ENCODE results near the gene CSTPP1.

Gene CSTPP1

DNA sequence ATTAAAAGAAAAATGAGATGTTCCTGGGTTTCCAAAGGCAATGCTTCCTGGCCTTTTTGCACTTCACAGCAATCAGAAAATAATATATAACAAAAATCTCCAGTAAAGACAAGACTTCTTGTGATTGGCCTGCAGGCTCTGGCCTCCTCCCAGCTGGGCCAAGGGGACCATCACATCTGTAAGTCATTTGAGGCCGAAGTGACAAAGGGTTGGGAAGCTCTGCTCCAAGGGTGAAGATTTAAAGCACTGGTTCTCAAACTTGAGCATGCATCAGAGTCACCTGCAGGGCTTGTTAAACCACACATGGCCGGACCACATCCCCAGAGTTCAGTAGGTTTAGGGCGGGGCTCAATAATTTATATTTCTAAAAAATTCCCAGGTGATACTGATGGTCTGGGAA is 208.0 kb downstream of the CSTPP1 start:
- DNase-seq = no peak

DNA sequence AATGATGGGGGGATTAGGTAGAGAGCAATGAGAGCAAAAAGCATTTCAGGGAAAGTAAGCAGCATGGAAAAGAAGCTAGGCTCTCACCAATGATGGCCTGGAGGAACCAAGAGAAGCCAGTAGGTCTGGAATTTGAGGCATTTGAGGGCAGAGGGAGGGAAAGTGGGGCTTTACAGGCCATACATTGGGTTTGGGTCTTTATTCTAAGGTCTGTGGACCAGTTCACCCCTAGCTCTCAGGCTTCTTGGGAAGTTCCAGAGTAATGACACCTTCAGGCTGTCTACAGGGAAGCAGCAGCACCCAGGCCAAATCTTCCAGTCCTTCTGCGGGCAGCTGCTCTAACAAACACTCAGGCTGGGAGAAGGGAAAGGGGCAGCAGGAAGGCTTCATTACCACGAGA is 210.7 kb downstream of the CSTPP1 start:
- no peak for DNase-seq

DNA sequence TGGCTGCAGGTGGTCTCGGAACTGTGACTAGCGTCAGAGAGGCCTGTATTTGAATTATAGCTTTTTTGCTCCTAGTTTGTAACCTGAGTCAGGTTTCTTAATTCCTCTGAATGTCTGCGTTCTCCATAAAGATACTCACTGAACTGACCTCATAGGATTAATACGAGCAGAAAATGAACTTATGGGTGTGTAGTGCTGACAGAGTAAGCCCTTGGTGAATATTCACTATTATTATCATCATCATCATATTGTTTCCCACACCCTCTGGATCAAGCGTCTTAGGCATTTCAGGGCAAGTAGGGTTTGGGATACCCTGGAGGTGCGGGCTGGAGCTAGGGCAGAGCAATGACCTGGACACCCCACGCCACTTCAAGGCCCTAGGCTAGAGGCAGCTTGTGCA is 211.1 kb downstream of the CSTPP1 start:
- DNase-seq = no peak

DNA sequence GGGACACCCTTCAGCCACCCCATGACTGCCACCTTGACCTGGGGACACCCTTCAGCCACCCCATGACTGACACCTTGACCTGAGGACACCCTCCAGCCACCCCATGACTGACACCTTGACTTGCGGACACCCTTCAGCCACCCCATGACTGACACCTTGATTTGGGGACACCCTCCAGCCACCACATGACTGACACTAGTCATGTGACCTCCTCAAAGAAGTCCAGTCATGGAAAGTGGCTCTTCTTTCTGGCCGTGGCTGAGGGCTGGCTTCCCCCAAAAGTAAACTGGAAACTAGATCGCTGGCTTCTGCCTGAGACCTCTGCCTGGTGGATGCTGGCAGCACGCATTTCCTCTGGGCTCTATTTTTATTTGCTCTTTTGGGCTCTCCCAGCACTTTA is 211.7 kb downstream of the CSTPP1 start:
- no peak for DNase-seq

DNA sequence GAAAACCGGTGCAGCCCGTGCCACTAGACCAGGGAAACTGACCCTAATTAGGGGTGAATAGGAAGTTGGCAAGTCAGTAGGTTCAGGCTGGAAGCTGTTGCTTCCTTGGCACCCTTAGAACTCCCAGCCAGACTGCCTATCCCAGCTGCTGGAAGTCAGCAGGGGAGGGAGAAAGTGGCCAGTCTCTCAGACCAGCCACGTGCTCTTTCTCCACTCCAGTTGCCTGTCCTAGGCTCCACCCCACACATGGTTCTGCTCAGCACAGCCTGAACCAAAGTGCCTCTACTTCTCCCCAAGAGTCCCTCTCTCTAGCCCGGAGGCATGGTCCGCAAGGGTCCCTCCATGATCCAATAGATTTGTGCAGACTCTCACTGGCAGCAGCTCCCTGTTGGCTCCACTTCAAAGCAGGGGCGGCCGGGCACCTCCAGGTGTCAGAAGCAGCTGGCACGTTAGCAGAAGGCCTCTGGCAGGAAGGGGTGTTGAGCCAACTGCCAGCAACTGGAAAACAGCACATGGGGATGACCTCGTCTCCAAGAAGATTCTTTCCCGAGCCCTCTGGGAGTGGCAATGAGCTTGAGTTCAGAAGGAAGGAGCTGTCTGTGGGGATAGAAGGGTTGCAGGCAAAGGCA is 212.5 kb downstream of the CSTPP1 start:
- DNase-seq = no peak

DNA sequence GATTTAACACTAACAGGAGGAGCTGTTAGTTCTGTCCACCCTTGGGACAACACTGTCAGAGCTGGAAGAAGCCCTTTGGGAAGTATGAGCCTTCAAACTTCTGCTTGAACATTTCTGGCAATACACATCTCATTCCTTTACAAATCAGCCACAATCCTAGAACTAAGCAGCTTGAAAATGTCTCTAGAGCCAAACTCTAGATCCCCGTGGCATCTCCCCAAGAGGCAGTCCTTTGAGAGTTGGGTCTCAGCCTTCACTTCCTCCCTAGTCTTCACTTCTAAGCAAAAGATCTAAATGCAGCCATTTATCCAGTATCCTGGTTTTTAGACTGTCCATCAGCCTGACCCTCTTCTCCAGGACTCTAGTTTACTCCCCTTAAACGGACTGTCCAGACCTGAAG is 213.2 kb downstream of the CSTPP1 start:
- no peak for DNase-seq

DNA sequence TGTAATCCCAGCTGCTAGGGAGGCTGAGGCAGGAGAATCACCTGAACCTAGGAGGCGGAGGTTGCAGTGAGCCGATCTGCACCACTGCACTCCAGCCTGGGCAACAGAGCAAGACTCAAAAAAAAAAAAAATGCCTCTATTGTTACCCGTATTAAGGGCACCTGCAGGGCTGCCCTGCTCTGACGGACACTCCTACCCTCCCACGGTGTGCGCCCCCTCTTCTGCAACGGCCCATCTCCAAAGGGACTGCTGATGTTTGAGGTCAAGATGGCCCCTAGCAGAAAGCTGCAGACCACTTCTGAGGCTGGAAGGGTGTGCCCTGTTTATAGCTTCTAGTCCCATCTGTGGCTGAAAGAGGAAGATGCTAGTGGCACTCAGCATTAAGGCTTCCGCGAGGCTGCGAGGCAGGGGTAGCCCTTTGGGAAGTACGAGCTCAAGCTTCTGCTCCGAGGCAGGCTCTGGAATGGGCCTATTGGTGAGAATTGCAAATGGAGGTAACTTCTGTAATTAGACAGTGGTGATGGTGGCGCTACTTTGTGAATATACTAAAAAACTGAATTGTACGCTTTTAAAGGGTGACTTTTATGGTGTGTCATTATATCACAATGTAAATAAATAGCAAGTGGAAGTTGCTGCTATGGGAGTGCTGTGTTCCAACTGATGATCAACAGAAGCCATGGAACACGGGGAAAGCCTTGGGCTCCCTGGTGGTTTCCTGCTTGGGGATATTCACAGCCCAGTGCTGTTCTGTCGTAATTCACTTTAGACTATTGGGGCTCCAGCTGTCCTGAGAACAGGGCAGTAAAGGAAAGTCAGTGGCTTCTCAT is 215.8 kb downstream of the CSTPP1 start:
- no peak for DNase-seq

DNA sequence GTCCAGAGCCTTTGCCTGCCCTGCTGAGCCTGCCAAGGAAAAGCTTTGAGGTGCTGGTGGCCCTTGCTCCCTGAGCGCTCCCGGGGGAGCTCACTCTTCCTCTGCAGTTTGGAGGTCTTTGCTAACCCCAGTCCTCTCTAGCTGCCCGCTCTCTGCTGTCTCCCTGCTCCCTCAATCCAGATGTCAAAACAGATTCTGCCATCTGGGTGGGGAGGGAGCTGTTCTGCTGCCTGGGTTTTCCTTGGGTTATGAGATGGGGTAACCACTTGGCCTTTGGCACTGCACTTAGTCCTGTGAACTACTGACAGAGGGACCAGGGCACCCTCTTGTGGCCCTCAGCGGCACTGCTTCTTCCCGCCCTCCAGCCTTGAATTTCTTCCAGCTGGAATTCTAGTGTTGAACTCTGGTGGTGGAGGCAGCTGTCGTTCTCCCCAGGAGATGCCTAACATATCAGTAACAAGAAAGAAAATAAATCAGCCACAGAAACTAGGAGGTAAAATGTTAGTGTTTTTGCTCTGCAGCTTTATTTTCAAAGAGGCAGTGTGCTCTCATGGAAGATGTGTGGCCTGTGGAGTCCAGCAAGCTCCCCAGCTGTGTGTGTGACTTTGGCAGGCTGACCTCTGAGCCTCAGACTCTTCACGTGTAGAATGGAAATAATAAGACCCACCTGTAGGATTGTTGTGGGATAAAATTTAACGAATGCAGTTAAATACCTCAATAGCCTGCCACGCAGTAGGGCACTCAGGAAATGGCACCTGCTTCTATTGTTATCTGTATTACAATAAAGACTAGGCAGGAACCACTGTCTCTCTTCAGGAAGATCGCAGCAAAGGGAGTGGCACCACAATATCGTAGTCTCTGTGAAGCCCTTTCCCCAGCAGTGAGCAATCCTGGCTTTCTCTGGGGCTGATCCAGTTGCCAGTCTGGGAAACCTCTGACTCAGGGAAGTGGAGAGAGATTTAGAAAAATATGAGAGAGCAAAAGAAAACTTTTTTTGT is 216.7 kb downstream of the CSTPP1 start:
- peak; percentile 18 to 80 (median 44) for DNase-seq

DNA sequence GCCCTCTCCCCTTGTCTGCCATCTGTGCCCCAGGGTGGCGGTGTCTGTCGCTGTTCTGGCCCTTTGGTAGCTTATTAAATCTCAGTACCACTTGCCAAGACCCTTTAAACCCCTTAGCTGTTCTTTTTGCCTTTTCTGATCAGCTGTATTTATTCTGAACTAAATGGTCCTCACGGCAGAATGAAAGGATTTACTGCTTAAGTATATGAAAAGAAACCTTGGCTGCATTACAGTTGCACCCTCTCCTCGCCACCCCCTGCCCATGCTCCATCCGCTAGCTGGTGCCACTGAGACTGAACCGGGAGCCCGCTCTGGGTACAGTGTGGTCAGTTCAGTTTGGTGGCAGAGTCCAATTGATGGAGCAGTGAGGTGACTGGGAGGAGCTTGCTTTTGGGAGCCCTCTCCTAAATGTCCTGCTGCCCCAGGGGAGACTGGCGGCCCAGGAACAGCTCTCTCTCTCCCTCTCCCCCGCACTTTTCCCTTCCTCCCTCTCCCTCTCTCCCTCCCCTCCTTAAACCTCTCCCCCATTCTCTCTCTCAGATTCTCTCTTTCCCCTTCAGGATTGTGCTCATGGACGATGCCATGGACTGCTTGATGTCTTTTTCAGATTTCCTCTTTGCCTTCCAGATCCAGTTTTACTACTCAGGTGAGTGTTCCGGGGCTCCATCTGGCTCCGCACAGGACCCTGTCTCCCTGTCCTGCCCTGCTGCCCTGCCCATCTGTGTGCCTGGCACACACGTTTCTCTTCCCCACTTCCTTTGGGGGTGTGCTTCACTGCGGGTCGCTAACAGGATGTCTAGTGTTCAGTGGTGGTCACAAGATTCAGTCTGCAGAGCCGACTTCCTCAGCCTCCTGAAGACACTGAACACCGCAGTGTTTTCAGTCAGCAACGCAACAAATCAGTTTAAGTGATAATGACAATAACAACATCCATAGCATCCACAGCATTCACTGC is 218.3 kb downstream of the CSTPP1 start:
- DNase-seq = peak in 3 of 6 experiments; percentile 49 to 65 (median 50)

- DNase-seq = no peak
Measured at GRCh38 chr11:47155879-47156278, 219.3 kb downstream of the CSTPP1 start.

DNA sequence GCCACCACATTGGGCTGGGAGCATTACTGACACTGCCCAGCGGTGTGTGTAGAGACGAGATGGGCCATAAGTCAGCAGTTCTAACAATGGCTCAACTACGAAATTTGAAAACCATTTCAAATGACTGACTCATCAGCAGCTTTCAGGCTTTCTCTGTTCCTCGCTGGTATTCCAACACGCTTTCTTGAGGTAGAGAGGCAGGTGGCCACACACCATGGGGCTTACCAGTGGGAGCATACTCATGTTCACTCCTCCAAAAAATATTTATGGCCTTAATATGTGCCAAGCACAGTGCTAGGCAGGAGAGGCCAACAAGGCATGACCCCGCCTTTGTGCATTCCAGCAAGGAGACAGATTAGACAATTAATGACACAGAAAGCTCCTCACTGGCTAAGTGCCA is 219.8 kb downstream of the CSTPP1 start:
- DNase-seq = no peak

GRCh38 chr11:47156951-47157350 is 220.4 kb downstream of the CSTPP1 start:
- no peak for DNase-seq

DNA sequence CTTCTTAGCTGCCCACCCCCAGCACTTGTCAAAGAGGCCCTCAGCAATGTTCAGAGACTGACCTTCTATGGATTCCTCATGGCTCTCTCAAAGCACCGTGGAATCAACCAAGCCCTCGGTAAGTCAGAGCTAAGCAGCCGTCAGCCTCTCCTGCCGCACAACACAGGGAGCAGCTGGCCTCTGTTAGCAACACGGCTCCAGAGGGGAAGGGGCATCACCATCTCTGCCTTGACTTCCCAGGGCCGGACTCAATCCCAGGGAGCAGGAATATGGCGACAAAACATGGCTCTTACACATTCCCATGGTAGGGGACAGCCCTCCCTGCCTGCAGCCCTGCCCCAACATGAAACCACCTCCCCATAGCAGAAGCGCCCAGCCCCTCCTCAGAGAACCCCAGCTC is 221.2 kb downstream of the CSTPP1 start:
- DNase-seq = no peak

DNA sequence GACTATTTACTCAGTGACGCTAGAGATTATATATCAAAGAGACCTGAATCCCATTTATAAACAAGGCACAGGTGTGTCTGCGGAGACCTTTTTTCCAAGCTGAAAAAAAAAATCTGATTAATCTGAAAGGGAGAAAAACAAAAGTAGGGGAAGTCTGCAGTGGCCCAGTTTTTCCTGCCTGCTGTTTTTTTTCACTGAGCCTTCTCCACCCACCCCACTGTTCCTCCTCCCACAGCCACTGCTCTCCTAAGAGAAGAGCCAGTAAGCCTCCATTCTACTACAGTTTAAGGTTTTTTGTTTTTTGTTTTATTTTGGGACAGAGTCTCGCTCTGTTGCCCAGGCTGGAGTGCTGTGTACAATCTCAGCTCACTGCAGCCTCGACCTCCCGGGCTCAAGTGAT is 221.7 kb downstream of the CSTPP1 start:
- no peak for DNase-seq

GRCh38 chr11:47160753-47161133 is 224.2 kb downstream of the CSTPP1 start:
- no peak for DNase-seq

- peak; percentile 34 to 71 (median 48) for DNase-seq
Measured at GRCh38 chr11:47161134-47161854, 224.7 kb downstream of the CSTPP1 start.

DNA sequence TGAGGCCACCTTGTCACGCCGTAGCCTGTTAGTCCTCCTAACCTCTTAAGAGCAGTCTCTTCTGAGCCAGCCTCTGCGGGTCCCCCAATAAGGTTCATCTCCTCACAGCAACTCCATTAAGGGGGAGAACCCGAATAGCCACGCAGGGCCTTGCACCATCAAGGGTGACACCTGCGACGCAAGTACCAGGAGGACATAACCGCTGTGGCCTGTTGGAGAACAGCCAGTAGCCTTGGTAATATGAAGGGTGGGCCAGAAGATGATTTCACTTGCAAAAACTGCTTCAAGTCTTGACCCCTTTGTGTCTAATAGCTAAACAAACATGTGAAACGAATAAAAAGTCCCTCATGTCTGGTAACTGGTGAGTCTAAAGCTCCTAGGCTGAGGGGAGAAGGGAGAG is 225.3 kb downstream of the CSTPP1 start:
- DNase-seq = no peak

GRCh38 chr11:47162426-47162825 is 225.9 kb downstream of the CSTPP1 start:
- no peak for DNase-seq

DNA sequence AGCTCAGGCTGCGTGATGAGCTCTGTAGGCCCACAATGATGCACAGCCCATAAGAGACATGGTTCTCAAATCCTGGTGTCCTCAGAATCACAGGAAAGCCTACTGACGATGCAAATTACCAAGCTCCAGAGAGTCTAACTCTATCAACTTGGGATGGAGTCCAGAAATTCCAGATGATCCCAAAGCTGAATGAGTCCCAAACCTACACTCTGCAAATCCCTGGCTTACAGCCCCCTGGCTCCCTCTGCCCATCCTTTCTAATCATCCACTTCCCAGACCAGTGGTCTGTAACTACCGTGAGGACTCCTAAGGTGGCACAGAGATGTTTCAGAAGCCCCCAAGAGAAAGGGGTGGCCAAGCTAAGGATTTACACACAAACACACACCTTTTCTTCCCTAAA is 226.6 kb downstream of the CSTPP1 start:
- no peak for DNase-seq

DNA sequence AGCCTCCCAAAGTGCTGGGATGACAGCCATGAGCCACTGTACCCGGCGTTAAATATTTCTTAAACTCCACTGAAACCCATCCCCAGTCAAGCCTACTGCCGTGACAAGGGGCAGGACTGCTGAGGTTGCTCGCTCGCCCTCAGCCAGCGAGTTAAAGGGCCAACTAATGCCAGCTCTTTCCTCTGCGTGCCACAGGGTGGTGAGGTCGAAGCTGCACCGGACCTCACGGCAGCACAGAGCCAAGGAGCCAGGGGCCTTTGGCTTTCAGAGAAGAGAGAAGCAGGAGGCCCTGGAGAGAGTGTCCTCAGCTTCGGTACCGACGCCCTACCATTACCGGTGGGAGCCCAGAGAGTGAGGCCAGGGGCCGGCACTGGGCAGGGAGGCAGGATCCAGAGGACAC is 227.3 kb downstream of the CSTPP1 start:
- no peak for DNase-seq

GRCh38 chr11:47164321-47164720 is 227.8 kb downstream of the CSTPP1 start:
- DNase-seq = no peak
